Measurements from ENCODE around the gene ASTN2.

The ASTN2 gene

DNA sequence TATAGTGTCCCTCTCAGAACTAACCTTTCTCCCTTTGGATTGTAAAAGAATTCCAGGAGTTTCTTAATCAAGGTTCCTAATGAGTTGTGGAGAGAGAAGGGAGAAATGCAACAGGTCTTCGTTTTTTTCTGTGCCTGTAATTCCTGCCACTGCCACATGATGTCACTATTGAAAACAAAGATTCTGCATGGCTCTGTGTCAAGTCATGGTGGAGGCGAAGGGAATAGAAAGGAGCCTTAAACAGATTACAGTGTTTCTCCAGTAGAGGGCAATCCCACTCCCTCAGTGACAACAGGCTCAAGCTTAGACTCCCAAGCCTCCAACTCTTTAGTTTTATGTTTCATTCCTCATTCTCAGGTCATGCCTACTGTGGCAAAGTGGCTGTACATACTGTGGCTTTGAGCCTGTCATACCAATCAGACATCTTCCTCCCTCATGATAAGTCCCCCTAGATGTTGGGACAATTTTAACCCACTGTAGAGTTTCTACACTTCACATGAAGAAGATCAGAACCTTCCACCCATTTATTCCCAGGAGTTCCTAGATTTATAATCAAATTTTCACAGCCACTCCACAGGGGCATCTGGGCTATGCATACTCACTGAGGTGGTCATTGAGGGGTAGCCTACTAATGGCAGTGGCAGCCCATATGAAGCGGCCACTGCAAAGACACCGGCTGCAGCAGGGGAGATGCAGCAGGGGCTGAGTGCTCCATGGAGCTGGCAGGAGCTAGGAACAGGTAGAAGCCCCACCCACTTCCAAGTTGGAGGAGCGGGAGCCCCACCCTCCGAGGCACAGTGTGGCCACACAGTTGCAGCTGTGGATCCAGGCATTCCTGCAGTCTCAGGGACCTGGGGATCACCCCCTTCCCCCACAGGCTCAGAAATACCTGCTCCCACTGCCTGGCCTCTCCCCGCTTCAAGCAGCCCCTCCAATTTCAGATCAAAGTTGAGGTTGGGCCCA, 825.2 kb downstream of the ASTN2 start:
- DNase-seq: no peak

DNA sequence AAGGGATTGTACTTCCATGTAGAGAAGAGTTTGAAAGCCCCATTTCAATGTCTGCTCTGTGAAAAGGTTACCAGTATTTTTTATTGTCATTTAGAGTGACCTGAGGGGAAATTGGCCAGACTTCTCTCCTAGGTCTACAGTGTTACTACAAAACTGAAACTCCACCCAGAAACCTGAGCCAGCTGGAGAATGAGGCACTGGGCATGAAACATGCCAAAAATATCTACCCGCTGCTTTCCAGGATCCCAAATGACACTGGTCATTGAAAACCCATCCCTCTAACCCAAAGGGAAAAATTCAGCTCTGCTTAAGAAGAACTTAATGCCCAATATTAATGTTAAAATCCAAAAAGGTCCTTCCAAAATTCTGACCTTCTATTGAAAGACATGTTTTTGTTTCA, 826.9 kb downstream of the ASTN2 start:
- DNase-seq: no peak

GRCh38 chr9:116585896-116586295, 829.0 kb downstream of the ASTN2 start:
- DNase-seq: no peak

GRCh38 chr9:116585204-116585603, 829.7 kb downstream of the ASTN2 start:
- DNase-seq: no peak

- DNase-seq: no peak
Observed at GRCh38 chr9:116580853-116581252, 834.0 kb downstream of the ASTN2 start.

DNA sequence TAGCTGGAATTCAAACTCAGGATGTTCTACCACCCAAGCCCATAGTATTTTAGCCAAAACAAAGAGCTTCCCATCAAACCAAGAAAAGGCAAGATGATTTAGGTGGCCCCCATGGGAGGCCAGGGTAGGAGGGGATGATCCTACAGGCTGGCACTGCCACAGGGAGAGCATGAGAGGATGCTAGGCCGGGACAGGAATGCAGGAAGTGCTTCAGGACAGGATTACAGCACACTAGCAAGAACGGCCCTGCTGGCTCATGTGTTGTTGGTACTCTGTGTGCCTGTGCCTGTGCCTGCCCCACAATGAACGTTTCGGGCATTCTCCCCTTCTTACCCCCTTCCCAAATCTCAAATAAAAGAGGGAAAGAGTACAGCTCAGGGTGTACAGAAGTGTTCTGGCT, 838.5 kb downstream of the ASTN2 start:
- DNase-seq: no peak

- DNase-seq: no peak
Observed at GRCh38 chr9:116574027-116574679, 840.7 kb downstream of the ASTN2 start.

DNA sequence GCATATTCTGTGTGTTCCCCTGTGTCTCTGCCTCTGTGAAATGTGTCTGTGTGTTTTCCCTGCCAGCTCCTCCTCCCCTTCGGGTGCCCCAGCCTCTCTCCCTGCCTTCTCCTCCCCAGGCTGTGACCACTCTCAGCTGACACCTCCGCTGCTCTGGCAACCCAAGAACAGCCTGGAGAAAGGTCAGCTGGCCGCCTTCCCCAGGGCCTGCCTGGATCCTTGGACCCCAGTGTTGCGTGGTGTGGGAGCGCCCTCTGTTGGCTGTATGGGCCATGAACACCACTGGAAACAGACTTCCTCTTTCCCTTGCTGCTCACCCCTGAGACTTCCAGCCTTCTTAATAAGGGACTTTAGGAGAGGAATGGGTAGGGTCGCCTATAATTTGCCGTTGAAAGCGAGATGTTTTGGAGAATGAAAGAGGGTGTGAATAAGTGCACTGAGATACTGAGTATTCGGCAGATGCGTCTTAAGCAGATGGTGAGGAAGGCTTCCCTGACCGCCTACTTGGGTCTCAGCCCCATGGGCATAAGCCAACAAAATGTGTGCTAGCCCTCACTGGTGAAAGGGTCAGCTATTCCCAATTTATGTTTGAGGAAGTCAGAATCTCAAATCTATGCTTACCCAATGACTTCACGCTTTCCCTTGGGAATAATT, 842.6 kb downstream of the ASTN2 start:
- DNase-seq: peak; percentile 19

GRCh38 chr9:116569111-116569510, 845.7 kb downstream of the ASTN2 start:
- DNase-seq: no peak

DNA sequence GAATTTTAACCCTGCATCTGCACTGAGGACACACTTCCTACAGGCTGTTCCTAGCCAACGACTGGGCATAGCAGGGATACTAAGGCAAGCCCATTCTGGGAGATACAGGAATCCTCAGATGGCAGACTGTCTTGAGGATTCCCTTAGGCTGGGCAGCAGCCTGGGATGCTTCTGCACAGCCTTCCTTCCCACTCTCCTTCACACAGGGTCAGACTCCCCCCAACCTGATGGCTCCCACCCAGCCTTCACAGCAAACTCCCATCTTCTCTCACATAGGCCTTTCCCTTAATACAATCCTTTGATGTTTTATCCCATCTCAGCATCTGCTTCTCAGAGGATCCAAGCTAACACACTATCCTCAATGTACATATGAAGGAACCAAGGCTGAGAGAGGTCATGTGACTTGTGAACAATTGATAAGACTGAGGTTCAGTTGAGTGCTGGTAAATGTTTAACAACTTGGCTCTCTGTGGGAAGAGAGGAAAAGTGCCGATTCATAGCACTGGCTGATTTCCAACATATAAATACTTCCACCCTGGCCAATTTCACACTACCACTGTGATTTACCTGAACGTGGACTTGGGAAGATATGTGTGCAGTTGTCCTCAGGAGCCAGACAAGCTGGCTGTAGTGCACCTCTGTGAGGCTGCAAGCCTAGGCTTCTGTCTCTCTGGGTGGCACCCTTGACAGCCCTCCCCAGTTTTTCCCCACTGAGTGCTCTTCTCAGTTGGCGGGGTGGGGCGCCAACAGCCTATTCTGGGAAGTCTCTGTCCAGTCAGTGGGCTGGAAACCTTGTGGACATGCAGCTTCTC, 848.0 kb downstream of the ASTN2 start:
- DNase-seq: no peak

- DNase-seq: no peak
Observed at GRCh38 chr9:116565986-116566385, 848.9 kb downstream of the ASTN2 start.

GRCh38 chr9:116564266-116564793, 850.5 kb downstream of the ASTN2 start:
- no peak for DNase-seq

DNA sequence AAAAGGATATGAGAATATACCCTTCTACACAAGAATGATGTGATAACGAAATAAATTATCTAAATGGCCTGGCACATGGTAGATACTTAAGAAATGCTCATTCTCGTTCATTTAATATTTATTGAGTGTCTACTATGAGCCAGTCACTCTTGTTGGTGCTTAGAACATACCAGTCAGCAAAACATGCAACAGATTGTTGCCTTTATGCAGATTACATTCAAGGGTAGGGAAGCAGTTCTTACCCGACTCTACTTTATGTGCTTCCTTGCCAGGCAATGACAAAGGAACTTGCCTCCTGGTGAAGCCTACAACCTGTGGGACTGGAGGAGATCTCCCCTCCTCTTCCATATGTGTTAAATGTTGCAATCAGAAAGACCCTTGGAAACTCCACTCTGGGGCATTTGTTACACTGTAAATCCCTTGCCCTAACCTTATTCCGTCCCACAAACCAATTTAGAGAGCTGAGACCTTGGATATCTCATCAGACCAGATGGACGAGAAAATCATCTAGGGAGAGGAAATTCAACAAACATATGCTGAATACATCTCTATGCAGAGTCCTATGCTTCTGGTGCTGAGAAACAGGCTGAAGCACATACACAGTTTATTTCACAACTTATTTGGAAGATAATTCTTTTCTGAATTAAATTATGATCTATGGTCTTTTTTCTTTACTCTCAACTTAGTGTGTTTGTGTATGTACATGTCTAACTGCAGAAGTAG, 855.9 kb downstream of the ASTN2 start:
- DNase-seq: no peak

- no peak for DNase-seq
Observed at GRCh38 chr9:116558035-116558434, 856.8 kb downstream of the ASTN2 start.

DNA sequence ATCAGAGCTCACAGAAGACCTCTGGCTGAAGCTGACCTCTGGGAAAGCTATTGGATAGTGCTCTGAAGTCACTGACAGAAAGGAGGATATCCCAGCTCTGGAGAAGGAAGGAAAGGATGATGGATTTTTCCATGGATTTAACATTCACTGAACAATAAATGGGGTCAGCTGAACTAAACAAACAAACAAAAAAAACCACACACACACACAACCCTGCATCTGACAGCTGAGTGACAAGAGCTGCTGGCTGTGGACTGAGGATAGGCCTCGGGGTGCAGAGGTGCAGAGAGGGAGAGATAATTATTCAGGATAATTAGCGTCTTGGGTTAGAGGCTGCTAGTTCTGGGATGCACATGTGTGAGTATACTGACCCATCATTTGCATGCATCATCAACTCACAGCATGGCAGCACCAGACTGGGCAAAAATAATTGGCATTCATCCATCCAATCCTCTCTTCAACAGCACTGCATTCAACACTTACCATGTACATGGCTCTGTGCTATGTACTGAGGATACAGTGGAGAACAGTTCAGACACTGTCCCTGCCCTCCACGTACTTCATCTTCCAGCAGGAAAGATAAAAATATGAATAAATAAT, 859.2 kb downstream of the ASTN2 start:
- no peak for DNase-seq

- DNase-seq: no peak
Observed at GRCh38 chr9:116555119-116555518, 859.7 kb downstream of the ASTN2 start.

- DNase-seq: no peak
Observed at GRCh38 chr9:116550696-116551436, 864.0 kb downstream of the ASTN2 start.

- no peak for DNase-seq
Observed at GRCh38 chr9:116549786-116550660, 864.8 kb downstream of the ASTN2 start.

GRCh38 chr9:116549061-116549664, 865.7 kb downstream of the ASTN2 start:
- DNase-seq: no peak
